Right lobe of liver (tissue), 6 donors: ENCODE measurements around the gene MCF2L2. TPM values are rescaled to one million over a fixed set of nuclear protein-coding genes. Genes with fewer than 3 reads are reported as not detected.

Experiments
- ATAC-seq, 4 donors: fragments of 200-7000 bp; cut with Tn5 transposase; one replicate each; pipeline ENCODE4 v1.9.1; 2020; ENCODE audit warnings: mild to moderate bottlenecking in 4 of 4, moderate library complexity in 4 of 4
- DNase-seq, 3 donors: peaks; one replicate each; pipeline ENCODE4 v3.0.0-alpha.2; 2020
- H3K27ac ChIP-seq, 3 donors: fragments of 200-600 bp; one replicate each; pipeline ENCODE4 v1.8.0; 2022
- H3K27me3 ChIP-seq, 2 donors: fragments of 200-600 bp; one replicate each; pipeline ENCODE4 v1.8.0; 2022
- H3K36me3 ChIP-seq, 4 donors: fragments of 200-600 bp; sonication (generic) in 1 of 4; one replicate each; pipeline versions ENCODE4 v1.5.1 to v1.8.0; 2017 to 2022; ENCODE audit warnings: control low read depth in 1 of 4
- H3K4me1 ChIP-seq, 4 donors: fragments of 200-600 bp; sonication (generic) in 1 of 4; one replicate each; pipeline versions ENCODE4 v1.5.1 to v1.8.0; 2017 to 2022; ENCODE audit warnings: control low read depth in 1 of 4
- H3K4me3 ChIP-seq, 3 donors: fragments of 200-600 bp; one replicate each; pipeline ENCODE4 v1.8.0; 2022
- H3K9me3 ChIP-seq, 4 donors: fragments of 200-600 bp; sonication (generic) in 1 of 4; one replicate each; pipeline versions ENCODE4 v1.5.1 to v1.8.0; 2017 to 2022; ENCODE audit warnings: control low read depth in 1 of 4
- CTCF ChIP-seq, 4 donors: fragments of 200-600 bp in 3 of 4; fragments of 450-650 bp in 1 of 4; IDR thresholded peaks; one replicate each; pipeline versions ENCODE4 v1.5.1 to v1.8.0; 2016 to 2022; ENCODE audit warnings: antibody characterized with exemption in 4 of 4, mild to moderate bottlenecking in 2 of 4
- POLR2A ChIP-seq: fragments of 450-650 bp; IDR thresholded peaks from one replicate; pipeline ENCODE4 v1.6.1; 2017; ENCODE audit warnings: antibody characterized with exemption, mild to moderate bottlenecking
- WGBS: methylation state at CpG from one replicate; pipeline ENCODE4 v1.1.6; 2018; ENCODE audit warnings: low coverage, low lambda C conversion rate; ENCODE audit not compliant: insufficient coverage; ENCODE audit errors: missing lambda C conversion rate; 5-methylcytosine and 5-hydroxymethylcytosine counted together
- intact Hi-C, 2 donors: fragments of 100-400 bp; cut with DNase I; formaldehyde crosslinking; loops; one replicate each; pipeline versions ENCODE4 v1.11.2 to v1.14.1; 2022
- total RNA-seq, 6 experiments: library from RNA; depleted of rRNA in 2 of 6; stranded (reverse); fragments of >200 nt in 2 of 6; fragmentation: NEBNext Ultra II Directional in 3 of 6; extraction: Animal tissue kit (Norgen Biotek cat#: 25700) in 3 of 6; gene quantifications; one replicate each; pipeline versions ENCODE4 v1.1.0 to v1.2.4, GENCODE V29; 2016 to 2023
- donor health status: DM: no; HTN: yes; CAD: no.
- donor health status: DM: no; HTN: no; CAD: no.
- donor health status: DM: no; HTN: no; CAD: no.
- donor health status: DM: no; HTN: yes; CAD: no.
- donor health status: DM: no; HTN: yes; CAD: no.

The MCF2L2 gene
- total RNA-seq, 6 experiments from 2014 or later = 0.07 to 0.19 (median 0.17) TPM; not detected in 1

- intact Hi-C loops = no loop called here
- Histone ChIP-seq H3K9me3 (no peaks in the 10 kb centered on the region), H3K36me3 (no peaks in the 10 kb centered on the region), H3K27ac (no peak overlapping the region), H3K27me3 (no peaks in the 10 kb centered on the region), H3K4me3 (no peak overlapping the region), H3K4me1 (no peaks in the 10 kb centered on the region)
- 78% methylated on average over 1 of the region's 1 CpG for WGBS
- no peak for TF ChIP-seq CTCF (IDR thresholded peaks at IDR 0.05)
- TF ChIP-seq POLR2A = no peak
- no peak for DNase-seq
- no peak for ATAC-seq
Measured at GRCh38 chr3:183435661-183436060, 7.2 kb upstream of the MCF2L2 start.

GRCh38 chr3:183434992-183435391 lies 6.6 kb upstream of the MCF2L2 start:
- Histone ChIP-seq H3K4me1 (no peaks in the 10 kb centered on the region), H3K4me3 (no peak overlapping the region), H3K27me3 (no peaks in the 10 kb centered on the region), H3K36me3 (no peaks in the 10 kb centered on the region), H3K27ac (no peak overlapping the region), H3K9me3 (no peaks in the 10 kb centered on the region)
- intact Hi-C loops = no loop called here
- TF ChIP-seq CTCF (IDR thresholded peaks at IDR 0.05) = no peak
- TF ChIP-seq POLR2A = no peak
- WGBS = 88% methylated on average over 2 of the region's 2 CpGs
- no peak for ATAC-seq
- DNase-seq = no peak

- Histone ChIP-seq H3K27me3 (no peaks in the 10 kb centered on the region), H3K4me1 (no peaks in the 10 kb centered on the region), H3K36me3 (no peaks in the 10 kb centered on the region), H3K4me3 (no peak overlapping the region), H3K27ac (no peak overlapping the region), H3K9me3 (no peaks in the 10 kb centered on the region)
- intact Hi-C loops = no loop called here
- ATAC-seq = no peak
- 29% methylated on average over 9 of the region's 9 CpGs for WGBS
- no peak for DNase-seq
- no peak for TF ChIP-seq POLR2A
- TF ChIP-seq CTCF (IDR thresholded peaks at IDR 0.05) = no peak
Measured at GRCh38 chr3:183434503-183434902, 6.1 kb upstream of the MCF2L2 start.

- Histone ChIP-seq H3K27ac (no peak overlapping the region), H3K36me3 (no peaks in the 10 kb centered on the region), H3K27me3 (peaks cover 0 to 10% of the 10 kb centered on the region in 2 donors), H3K9me3 (no peaks in the 10 kb centered on the region), H3K4me3 (no peak overlapping the region), H3K4me1 (peaks cover 0 to 13% (median 3%) of the 10 kb centered on the region in 4 donors)
- WGBS = 46% methylated on average over 4 of the region's 5 CpGs
- DNase-seq = no peak
- intact Hi-C loops = no loop called here
- no peak for ATAC-seq
- TF ChIP-seq CTCF (IDR thresholded peaks at IDR 0.05) = no peak
- TF ChIP-seq POLR2A = no peak
Measured at GRCh38 chr3:183430325-183430957, 2.0 kb upstream of the MCF2L2 start.
